Progenitor cell of endocrine pancreas (in vitro differentiated cells): ENCODE results near the gene SERTAD4. TPM values are rescaled to one million over a fixed set of nuclear protein-coding genes. Genes with fewer than 3 reads are reported as not detected.

Experiments used
- DNase-seq: peaks from one replicate; pipeline ENCODE4 v3.0.0; 2021; ENCODE audit warnings: low spot score; ENCODE audit not compliant: unreplicated experiment
- H3K27ac Mint-ChIP-seq: 2 replicates; pipeline ENCODE4 v1.8.0; 2021; ENCODE audit warnings: mild to moderate bottlenecking, moderate library complexity, mixed read lengths
- H3K27me3 Mint-ChIP-seq: 2 replicates; pipeline ENCODE4 v1.8.0; 2021; ENCODE audit warnings: mixed read lengths
- H3K36me3 Mint-ChIP-seq: 2 replicates; pipeline ENCODE4 v1.8.0; 2022; ENCODE audit warnings: mixed read lengths; ENCODE audit not compliant: insufficient read depth
- H3K4me1 Mint-ChIP-seq: 2 replicates; pipeline ENCODE4 v1.8.0; 2021; ENCODE audit warnings: low read depth, mixed read lengths
- H3K4me3 Mint-ChIP-seq: 2 replicates; pipeline ENCODE4 v1.8.0; 2021; ENCODE audit warnings: low read depth, mild to moderate bottlenecking, moderate library complexity, mixed read lengths
- H3K9me3 Mint-ChIP-seq: 2 replicates; pipeline ENCODE4 v1.8.0; 2021; ENCODE audit warnings: low read depth, mixed read lengths
- total RNA-seq: library from RNA; stranded (reverse); gene quantifications from 2 replicates; pipeline ENCODE4 v1.2.1, GENCODE V29; 2021
- TF ChIP-seq, protein P1 (sequence below): fragments of 200-600 bp; sonication (generic); IDR thresholded peaks from one replicate; pipeline ENCODE4 v1.5.0; 2021; ENCODE audit warnings: antibody characterized with exemption, mild to moderate bottlenecking; ENCODE audit not compliant: unreplicated experiment

The SERTAD4 gene
- total RNA-seq, 1 donor from 2014 or later = 1.1 TPM

DNA sequence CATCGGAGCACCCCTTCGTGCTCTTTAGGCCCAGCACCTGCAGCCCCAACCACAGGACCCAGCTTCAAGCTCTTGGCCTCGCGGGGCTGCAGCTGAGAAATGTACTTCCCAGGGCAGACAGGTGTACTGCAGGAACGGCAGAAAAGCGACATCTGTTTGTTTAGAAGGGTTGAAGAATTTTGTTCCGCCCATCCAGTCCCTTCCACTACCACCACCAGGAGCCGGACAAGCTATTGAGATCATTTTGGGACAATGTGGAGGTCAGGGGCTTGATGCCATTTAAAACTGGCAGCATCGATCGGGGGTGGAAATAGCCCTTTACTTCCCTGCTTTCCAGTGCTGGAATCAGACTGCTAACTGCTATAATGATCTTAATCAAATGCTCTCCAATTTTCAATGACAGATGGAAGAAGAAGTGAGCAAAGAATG is 1.7 kb downstream of the SERTAD4 start:
- no peaks in the 10 kb centered on the region for H3K9me3 Mint-ChIP-seq
- peaks cover 5% of the 10 kb centered on the region for H3K4me1 Mint-ChIP-seq
- no peaks in the 10 kb centered on the region for H3K36me3 Mint-ChIP-seq
- H3K27me3 Mint-ChIP-seq = peaks cover 61% of the 10 kb centered on the region
- no peak overlapping the region for H3K27ac Mint-ChIP-seq
- peak overlapping the region; percentile 37 for H3K4me3 Mint-ChIP-seq
- DNase-seq = no peak
- TF ChIP-seq, protein P1, sequence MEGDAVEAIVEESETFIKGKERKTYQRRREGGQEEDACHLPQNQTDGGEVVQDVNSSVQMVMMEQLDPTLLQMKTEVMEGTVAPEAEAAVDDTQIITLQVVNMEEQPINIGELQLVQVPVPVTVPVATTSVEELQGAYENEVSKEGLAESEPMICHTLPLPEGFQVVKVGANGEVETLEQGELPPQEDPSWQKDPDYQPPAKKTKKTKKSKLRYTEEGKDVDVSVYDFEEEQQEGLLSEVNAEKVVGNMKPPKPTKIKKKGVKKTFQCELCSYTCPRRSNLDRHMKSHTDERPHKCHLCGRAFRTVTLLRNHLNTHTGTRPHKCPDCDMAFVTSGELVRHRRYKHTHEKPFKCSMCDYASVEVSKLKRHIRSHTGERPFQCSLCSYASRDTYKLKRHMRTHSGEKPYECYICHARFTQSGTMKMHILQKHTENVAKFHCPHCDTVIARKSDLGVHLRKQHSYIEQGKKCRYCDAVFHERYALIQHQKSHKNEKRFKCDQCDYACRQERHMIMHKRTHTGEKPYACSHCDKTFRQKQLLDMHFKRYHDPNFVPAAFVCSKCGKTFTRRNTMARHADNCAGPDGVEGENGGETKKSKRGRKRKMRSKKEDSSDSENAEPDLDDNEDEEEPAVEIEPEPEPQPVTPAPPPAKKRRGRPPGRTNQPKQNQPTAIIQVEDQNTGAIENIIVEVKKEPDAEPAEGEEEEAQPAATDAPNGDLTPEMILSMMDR = no peak

DNA sequence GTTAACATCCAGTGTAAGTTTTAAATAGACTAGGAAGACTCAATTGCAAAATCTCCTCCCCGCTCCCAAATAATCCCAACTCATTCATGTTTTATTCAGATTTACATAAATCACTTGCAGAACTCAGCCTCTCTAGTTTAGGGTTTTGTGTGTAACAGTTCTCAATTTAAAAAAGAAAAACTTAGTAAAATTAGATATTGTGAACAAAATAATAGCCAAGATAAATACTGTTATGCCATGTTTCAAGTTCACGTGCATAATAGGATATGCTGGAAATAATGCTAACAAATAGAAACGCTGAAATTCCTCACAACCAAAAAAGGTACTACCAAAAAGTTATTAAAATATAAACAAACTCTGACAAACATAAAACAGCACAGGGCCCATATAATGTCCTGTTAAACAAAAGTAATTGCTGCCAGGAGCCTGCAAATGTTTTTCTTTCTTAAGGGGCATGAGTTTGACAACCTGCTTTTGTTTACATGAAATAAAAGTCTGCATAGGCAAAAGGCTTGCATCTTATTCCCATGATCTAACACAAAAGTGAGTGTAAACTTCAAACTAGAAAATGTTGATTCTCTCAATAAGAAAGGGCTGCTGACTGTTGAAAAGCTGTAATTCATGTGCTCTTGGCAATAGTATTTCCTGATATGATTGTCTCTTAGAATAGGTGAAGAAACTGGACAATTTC is 2.9 kb downstream of the SERTAD4 start:
- no peak for DNase-seq
- Mint-ChIP-seq H3K9me3 (no peaks in the 10 kb centered on the region), H3K36me3 (no peaks in the 10 kb centered on the region), H3K4me1 (peaks cover 5% of the 10 kb centered on the region), H3K4me3 (no peak overlapping the region), H3K27me3 (peaks cover 63% of the 10 kb centered on the region), H3K27ac (no peak overlapping the region)
- TF ChIP-seq, protein P1 = no peak

DNA sequence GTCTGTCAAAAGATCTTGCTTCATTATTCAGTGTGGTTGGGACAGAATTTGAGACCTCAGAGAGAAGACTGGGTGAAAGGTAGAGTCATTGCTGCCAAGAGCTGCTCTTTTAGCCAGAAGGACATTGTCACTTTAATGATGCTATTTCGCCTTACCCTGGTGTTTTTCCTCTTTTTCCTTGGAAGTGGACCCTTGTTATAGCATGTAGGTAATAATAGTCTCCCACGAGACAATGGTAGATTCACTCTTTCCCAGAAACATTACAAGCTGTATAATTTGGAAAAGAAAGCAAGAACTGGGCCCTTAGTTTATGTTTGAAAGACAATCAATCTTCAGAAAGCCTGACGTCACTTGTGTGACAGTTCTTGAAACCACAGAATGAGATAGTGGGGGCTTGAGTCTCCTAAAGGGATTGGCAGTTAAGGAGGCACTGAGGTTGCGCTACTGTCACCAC is 3.8 kb downstream of the SERTAD4 start:
- peaks cover 61% of the 10 kb centered on the region for H3K27me3 Mint-ChIP-seq
- no peak overlapping the region for H3K27ac Mint-ChIP-seq
- TF ChIP-seq, protein P1 = no peak
- H3K9me3 Mint-ChIP-seq = no peaks in the 10 kb centered on the region
- no peak overlapping the region for H3K4me3 Mint-ChIP-seq
- H3K4me1 Mint-ChIP-seq = peaks cover 5% of the 10 kb centered on the region
- H3K36me3 Mint-ChIP-seq = no peaks in the 10 kb centered on the region
- DNase-seq = no peak

DNA sequence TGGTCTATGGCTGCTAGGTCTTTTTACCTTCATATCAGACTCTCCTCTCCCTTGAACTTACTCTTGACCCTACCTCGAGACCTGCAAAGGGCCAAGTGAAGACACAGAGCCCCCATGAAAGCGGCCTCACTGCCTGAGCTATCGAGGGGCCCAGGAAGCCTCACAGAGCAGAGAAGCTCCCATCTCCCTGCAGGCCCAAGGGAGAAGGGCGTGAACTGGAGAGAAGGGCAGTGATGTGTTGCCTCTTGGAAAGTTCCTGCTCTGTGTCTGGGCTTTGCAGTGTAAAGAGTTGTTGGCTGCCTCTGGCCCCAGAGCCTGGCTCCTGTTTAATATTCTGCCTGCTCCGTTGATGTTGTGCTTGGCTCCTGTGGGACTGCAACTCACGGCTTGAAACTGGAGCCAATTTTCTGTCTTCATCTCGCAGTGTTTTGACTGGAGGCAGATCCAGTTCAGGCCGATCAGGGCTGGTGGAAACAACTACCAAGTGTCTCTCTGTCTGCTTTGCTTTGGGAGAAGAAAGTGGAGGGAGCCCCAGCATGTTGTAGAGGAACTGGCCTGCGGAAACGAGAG is 4.3 kb downstream of the SERTAD4 start:
- Mint-ChIP-seq H3K4me1 (peaks cover 5% of the 10 kb centered on the region), H3K36me3 (no peaks in the 10 kb centered on the region), H3K4me3 (no peak overlapping the region), H3K9me3 (no peaks in the 10 kb centered on the region), H3K27ac (no peak overlapping the region), H3K27me3 (peaks cover 61% of the 10 kb centered on the region)
- DNase-seq = no peak
- TF ChIP-seq, protein P1 = no peak

DNA sequence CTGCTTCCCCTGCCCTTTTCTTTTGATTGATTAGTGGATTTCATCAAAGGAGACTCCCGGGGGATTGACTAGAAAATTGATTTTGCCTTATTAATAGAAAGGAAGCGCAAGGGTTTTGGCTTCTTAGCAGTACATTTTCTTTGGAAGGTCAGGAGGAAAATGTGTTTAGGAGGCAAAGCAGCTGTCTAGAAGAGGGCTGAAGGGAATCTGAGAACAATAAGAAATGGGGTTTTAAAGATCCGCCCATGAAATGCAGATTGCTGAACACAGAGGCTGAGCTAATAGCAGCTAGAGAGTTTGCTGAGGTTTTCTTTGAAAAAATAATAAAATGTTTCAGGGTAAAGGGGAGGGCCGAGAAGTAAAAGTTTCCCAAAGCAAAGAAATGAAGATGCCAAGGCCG is 4.9 kb downstream of the SERTAD4 start:
- Mint-ChIP-seq H3K27ac (no peak overlapping the region), H3K4me1 (peaks cover 4% of the 10 kb centered on the region), H3K36me3 (no peaks in the 10 kb centered on the region), H3K4me3 (no peak overlapping the region), H3K27me3 (peaks cover 60% of the 10 kb centered on the region), H3K9me3 (no peaks in the 10 kb centered on the region)
- TF ChIP-seq, protein P1 = no peak
- DNase-seq = no peak
